A673 (cell line): ENCODE measurements around the gene TRAF7. TPM values are rescaled to one million over a fixed set of nuclear protein-coding genes. Genes with fewer than 3 reads are reported as not detected.
A peak's percentile ranks its signal among the peaks of the same experiment; 100 is the strongest.

Source experiments
- BruUV-seq: library from RNA; stranded (reverse); fragments of 400-500 nt; replicated peaks from 2 replicates; lab custom pipeline; 2021; lab: Mats Ljungman, UMichigan
- CTCF ChIA-PET: fragments of 300-600 bp; sonication (Branson Sonifier 250); formaldehyde crosslinking; loops from one replicate; lab custom pipeline; 2022; ENCODE audit warnings: antibody characterized with exemption; lab: Charles Lee
- POLR2A ChIA-PET: fragments of 300-600 bp; sonication (Branson Sonifier 250); formaldehyde crosslinking; loops from one replicate; lab custom pipeline; 2022; ENCODE audit warnings: antibody characterized with exemption; ENCODE audit not compliant: low non-redundant PET; lab: Charles Lee
- DNase-seq: peaks from one replicate; pipeline ENCODE4 v3.0.0-alpha.2; 2015; ENCODE audit warnings: low spot score
- H3K27ac ChIP-seq: fragments of 200-600 bp; sonication (generic); 2 replicates; pipeline ENCODE4 v1.5.1; 2016; ENCODE audit warnings: mixed run types, low read depth, mild to moderate bottlenecking, mixed read lengths, antibody characterized with exemption, low read length; ENCODE audit not compliant: poor library complexity, severe bottlenecking
- H3K27me3 ChIP-seq: fragments of 200-600 bp; sonication (generic); replicated peaks from 2 replicates; pipeline ENCODE4 v1.6.1; 2017; ENCODE audit warnings: mixed run types, low read depth, mild to moderate bottlenecking, mixed read lengths, antibody characterized with exemption, low read length; ENCODE audit not compliant: insufficient read depth, poor library complexity
- H3K36me3 ChIP-seq: fragments of 200-600 bp; sonication (generic); 2 replicates; pipeline ENCODE4 v1.6.1; 2016; ENCODE audit warnings: mixed run types, mild to moderate bottlenecking, mixed read lengths, antibody characterized with exemption, low read length; ENCODE audit not compliant: insufficient read depth, poor library complexity, severe bottlenecking
- H3K4me1 ChIP-seq: fragments of 200-600 bp; sonication (generic); 2 replicates; pipeline ENCODE4 v1.6.1; 2017; ENCODE audit warnings: mixed run types, mild to moderate bottlenecking, mixed read lengths, antibody characterized with exemption, low read length; ENCODE audit not compliant: insufficient read depth, poor library complexity, severe bottlenecking
- H3K4me3 ChIP-seq: fragments of 200-600 bp; sonication (generic); 2 replicates; pipeline ENCODE4 v1.5.1; 2016; ENCODE audit warnings: low read depth, mixed run types, mild to moderate bottlenecking, mixed read lengths, low read length; ENCODE audit not compliant: poor library complexity, severe bottlenecking
- H3K9me3 ChIP-seq: fragments of 200-600 bp; sonication (generic); 2 replicates; pipeline ENCODE4 v1.6.1; 2016; ENCODE audit warnings: mixed run types, low read depth, mild to moderate bottlenecking, mixed read lengths, antibody characterized with exemption, low read length; ENCODE audit not compliant: poor library complexity, severe bottlenecking
- EZH2 ChIP-seq: fragments of 200-600 bp; sonication (generic); IDR thresholded peaks from 2 replicates; pipeline ENCODE4 v1.6.1; 2017; ENCODE audit warnings: borderline replicate concordance, low read depth, mild to moderate bottlenecking, mixed read lengths, antibody characterized with exemption, low read length; ENCODE audit not compliant: poor library complexity, severe bottlenecking
- intact Hi-C: fragments of 100-400 bp; cut with micrococcal nuclease; formaldehyde crosslinking; loops from one replicate; pipeline ENCODE4 v1.10.0; 2022; ENCODE audit not compliant: unreplicated experiment
- total RNA-seq: library from RNA; stranded (reverse); gene quantifications from 2 replicates; pipeline ENCODE4 v1.2.3, GENCODE V29; 2021
- TF ChIP-seq, protein P1 (sequence below): fragments of 300-800, 200-600 bp; sonication (generic); conservative IDR thresholded peaks from 2 replicates; pipeline ENCODE4 v1.5.1; 2017; ENCODE audit warnings: low read depth, mild to moderate bottlenecking, antibody characterized with exemption, low read length, moderate library complexity, mixed read lengths

The TRAF7 gene
- total RNA-seq, 1 experiment from 2014 or later, result 96.7 TPM

DNA sequence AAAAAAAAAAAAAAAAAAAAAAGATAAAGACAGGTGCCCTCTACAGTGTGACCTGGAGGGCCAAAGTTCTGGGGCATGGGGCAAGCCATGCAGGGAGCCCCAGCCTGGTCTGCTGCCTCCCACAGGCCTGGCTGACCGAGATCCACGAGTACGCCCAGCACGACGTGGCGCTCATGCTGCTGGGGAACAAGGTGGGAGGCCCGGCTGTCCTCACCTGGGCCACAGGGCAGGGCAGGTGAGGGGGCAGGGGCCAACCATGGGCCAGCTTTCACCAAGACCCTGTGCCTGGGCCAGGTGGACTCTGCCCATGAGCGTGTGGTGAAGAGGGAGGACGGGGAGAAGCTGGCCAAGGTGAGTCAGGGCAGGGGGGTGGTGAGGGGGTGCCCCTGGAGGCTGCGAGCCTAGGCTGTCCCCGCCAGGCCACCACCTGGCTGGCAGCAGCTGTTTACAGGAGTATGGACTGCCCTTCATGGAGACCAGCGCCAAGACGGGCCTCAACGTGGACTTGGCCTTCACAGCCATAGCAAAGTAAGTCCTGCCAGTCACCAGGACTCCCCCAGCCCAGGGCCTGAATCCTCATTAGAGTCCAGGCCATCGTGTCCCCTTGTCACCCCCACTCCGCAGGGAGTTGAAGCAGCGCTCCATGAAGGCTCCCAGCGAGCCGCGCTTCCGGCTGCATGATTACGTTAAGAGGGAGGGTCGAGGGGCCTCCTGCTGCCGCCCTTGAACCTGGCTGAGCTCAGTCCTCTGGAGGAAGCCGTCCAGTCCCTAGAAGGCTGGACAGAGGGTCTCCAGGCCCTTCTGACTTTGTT, 2.7 kb upstream of the TRAF7 start:
- intact Hi-C loops, result loop anchor here (5.0 kb wide), 1 partner anchor 131 kb away; no protein-coding TSS in a partner anchor
- H3K27me3 ChIP-seq, result no peaks in the 10 kb centered on the region
- H3K9me3 ChIP-seq, result no peaks in the 10 kb centered on the region
- no TSS peak for BruUV-seq
- CTCF ChIA-PET, result interaction anchor here (0.6 kb wide), 1 partner anchor 127 kb away, joined by 3 read pairs; no protein-coding TSS in a partner anchor
- peaks cover 59% of the 10 kb centered on the region for H3K4me1 ChIP-seq
- H3K27ac ChIP-seq, result peak overlapping the region; percentile 92
- peaks cover 40% of the 10 kb centered on the region for H3K36me3 ChIP-seq
- POLR2A ChIA-PET, result interaction anchor here (0.7 kb wide), 1 partner anchor 367 kb away, joined by 26 read pairs; the partner anchor contains the start of gene AMDHD2
- peak overlapping the region; percentile 91 for H3K4me3 ChIP-seq
- DNase-seq, result peak; percentile 49
- no peak for TF ChIP-seq EZH2
- TF ChIP-seq, protein P1, sequence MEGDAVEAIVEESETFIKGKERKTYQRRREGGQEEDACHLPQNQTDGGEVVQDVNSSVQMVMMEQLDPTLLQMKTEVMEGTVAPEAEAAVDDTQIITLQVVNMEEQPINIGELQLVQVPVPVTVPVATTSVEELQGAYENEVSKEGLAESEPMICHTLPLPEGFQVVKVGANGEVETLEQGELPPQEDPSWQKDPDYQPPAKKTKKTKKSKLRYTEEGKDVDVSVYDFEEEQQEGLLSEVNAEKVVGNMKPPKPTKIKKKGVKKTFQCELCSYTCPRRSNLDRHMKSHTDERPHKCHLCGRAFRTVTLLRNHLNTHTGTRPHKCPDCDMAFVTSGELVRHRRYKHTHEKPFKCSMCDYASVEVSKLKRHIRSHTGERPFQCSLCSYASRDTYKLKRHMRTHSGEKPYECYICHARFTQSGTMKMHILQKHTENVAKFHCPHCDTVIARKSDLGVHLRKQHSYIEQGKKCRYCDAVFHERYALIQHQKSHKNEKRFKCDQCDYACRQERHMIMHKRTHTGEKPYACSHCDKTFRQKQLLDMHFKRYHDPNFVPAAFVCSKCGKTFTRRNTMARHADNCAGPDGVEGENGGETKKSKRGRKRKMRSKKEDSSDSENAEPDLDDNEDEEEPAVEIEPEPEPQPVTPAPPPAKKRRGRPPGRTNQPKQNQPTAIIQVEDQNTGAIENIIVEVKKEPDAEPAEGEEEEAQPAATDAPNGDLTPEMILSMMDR, result no peak

DNA sequence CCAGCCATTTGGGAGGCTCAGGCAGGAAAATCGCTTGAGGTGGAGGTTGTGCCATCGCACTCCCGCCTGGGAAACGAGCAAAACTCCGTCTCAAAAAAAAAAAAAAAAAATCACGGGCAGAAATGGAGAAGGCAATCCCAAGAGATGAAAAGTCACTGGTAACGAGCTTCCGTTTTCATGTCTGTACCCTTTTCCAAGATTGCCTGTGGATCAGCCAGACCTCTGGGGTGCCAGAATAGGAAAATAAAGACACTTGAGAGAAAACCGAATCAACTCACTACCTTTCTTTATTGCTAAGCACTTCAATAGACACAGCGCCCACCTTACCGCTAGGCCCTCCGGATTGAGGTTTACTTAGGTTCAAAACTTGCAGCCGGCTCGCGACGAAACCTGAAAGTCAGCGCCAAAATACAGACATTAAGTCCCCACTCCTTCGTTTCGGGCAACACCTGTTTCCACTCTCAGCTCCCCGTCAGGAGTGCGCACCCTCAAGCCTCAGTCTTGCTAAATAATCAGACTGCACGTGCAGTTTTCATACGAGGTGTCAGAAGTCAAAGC, 970 bp upstream of the TRAF7 start:
- Histone ChIP-seq H3K4me3 (peak overlapping the region; percentile 91), H3K27me3 (no peaks in the 10 kb centered on the region), H3K36me3 (peaks cover 40% of the 10 kb centered on the region), H3K9me3 (no peaks in the 10 kb centered on the region), H3K27ac (peak overlapping the region; percentile 92), H3K4me1 (peaks cover 61% of the 10 kb centered on the region)
- intact Hi-C loops, result loop anchor here (5.0 kb wide), 2 partner anchors 68 to 132 kb away; partner anchors contain the start of gene E4F1
- CTCF ChIA-PET, result interaction anchor here (0.7 kb wide), 1 partner anchor 1474 kb away, joined by 3 read pairs; the partner anchor contains the start of gene STUB1
- POLR2A ChIA-PET, result interaction anchor here (1.0 kb wide), 1 partner anchor 11 kb away, joined by 6 read pairs; no protein-coding TSS in a partner anchor
- TSS peak; percentile 90 for BruUV-seq
- DNase-seq, result no peak
- TF ChIP-seq EZH2, result no peak
- TF ChIP-seq, protein P1, result no peak

DNA sequence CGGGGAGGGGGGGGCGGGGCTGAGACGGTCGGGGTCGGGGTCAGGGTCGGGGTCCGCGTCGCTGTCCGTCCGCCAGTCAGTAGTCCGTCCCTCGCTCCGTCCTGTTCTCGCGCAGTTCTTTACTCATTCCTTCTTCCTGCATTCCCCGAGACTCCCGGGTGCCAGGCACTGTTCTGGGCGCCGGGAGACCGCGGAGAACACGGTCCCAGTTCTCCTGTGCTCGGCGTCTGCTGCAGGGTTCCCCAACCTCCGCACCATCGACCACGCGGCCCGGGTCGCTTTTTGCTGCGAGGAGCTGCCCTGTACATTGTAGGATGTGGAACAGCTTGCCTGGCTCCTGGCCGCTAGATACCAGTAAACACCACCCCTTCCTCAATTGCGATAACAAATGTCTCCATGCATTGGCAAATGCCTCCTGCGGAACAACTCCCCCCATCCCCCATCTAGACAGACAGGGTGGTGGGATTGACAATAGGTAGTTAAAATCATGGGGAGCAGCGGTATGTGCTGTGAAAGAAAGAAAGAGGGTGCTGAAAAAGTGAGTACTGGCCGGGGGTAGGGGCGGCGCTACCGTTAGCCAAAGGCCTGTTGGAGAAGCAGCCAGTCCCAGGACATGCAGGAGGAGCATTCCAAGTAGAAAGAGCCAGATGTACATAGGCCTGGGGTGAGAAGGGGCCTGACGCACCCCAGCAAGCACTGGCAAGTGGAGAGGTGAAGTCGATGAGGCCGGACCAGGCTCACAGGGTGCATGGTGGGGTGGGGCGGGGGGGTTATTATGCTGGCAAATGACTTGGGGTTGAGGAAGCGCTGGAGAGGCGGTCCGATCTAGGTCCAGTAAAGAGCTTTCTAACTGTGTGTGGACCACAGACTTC, 631 bp downstream of the TRAF7 start:
- peaks cover 37% of the 10 kb centered on the region for H3K36me3 ChIP-seq
- CTCF ChIA-PET, result no interaction called here
- peak; percentile 41 for DNase-seq
- H3K4me1 ChIP-seq, result peaks cover 48% of the 10 kb centered on the region
- no peak for TF ChIP-seq EZH2
- TF ChIP-seq, protein P1, result no peak
- intact Hi-C loops, result loop anchor here (5.0 kb wide), 1 partner anchor 66 kb away; the partner anchor contains the start of gene E4F1
- peak overlapping the region; percentile 91 for H3K4me3 ChIP-seq
- BruUV-seq, result TSS peak; percentile 76
- peak overlapping the region; percentile 72 for H3K27ac ChIP-seq
- H3K9me3 ChIP-seq, result no peaks in the 10 kb centered on the region
- H3K27me3 ChIP-seq, result no peaks in the 10 kb centered on the region
- POLR2A ChIA-PET, result interaction anchor here (0.6 to 1.1 kb wide), 9 partner anchors 9 to 985 kb away, joined by 3 to 10 read pairs (median 4); partner anchors contain the start of gene NPW
